DOHH2 (cell line): ENCODE results near the gene SLC29A2.
"Not testable (repeated sequence)": the region's sequence is repeated elsewhere in the genome, so short reads cannot be mapped to it uniquely, and the experiment has no call there.

Experiments
- H3F3A ChIP-seq: fragments of 200-600 bp; sonication (generic), shearing (Covaris generic); 2 replicates; pipeline ENCODE4 v1.6.0; 2016; ENCODE audit warnings: antibody characterized with exemption, mild to moderate bottlenecking; ENCODE audit not compliant: control insufficient read depth, insufficient read depth
- H3K27ac ChIP-seq: fragments of 200-600 bp; sonication (generic); 2 replicates; pipeline ENCODE4 v1.5.1; 2014; ENCODE audit warnings: low read depth, mild to moderate bottlenecking, low read length, moderate library complexity
- H3K27me3 ChIP-seq: fragments of 200-600 bp; sonication (generic); 2 replicates; pipeline ENCODE4 v1.6.1; 2014; ENCODE audit warnings: mild to moderate bottlenecking, low read length, mixed read lengths; ENCODE audit not compliant: control insufficient read depth
- H3K36me3 ChIP-seq: fragments of 200-600 bp; sonication (generic); 2 replicates; pipeline ENCODE4 v1.6.1; 2014; ENCODE audit warnings: mild to moderate bottlenecking, low read length, moderate library complexity, mixed read lengths; ENCODE audit not compliant: control insufficient read depth
- H3K4me1 ChIP-seq: fragments of 200-600 bp; sonication (generic); 2 replicates; pipeline ENCODE4 v1.6.1; 2014; ENCODE audit warnings: mild to moderate bottlenecking, low read length, mixed read lengths; ENCODE audit not compliant: control insufficient read depth
- H3K4me2 ChIP-seq: fragments of 200-600 bp; sonication (generic); 2 replicates; pipeline ENCODE4 v1.6.0; 2014; ENCODE audit warnings: mild to moderate bottlenecking, low read length, moderate library complexity
- H3K4me3 ChIP-seq: fragments of 200-600 bp; sonication (generic); 2 replicates; pipeline ENCODE4 v1.5.1; 2014; ENCODE audit warnings: mild to moderate bottlenecking, low read length, mixed read lengths
- H3K79me2 ChIP-seq: fragments of 200-600 bp; sonication (generic); 2 replicates; pipeline ENCODE4 v1.6.1; 2014; ENCODE audit warnings: mild to moderate bottlenecking, low read length, mixed read lengths; ENCODE audit not compliant: control insufficient read depth
- H3K9me2 ChIP-seq: fragments of 200-600 bp; sonication (generic); replicated peaks from 2 replicates; pipeline ENCODE4 v1.6.1; 2014; ENCODE audit warnings: mild to moderate bottlenecking, low read length, mixed read lengths; ENCODE audit not compliant: control insufficient read depth
- H3K9me3 ChIP-seq: fragments of 200-600 bp; sonication (generic); 2 replicates; pipeline ENCODE4 v1.6.1; 2014; ENCODE audit warnings: antibody characterized with exemption, low read length, mixed read lengths; ENCODE audit not compliant: control insufficient read depth, insufficient read depth
- H4K20me1 ChIP-seq: fragments of 200-600 bp; sonication (generic); 2 replicates; pipeline ENCODE4 v1.6.0; 2014; ENCODE audit warnings: low read depth, mild to moderate bottlenecking, antibody characterized with exemption, low read length, moderate library complexity; ENCODE audit not compliant: control insufficient read depth, insufficient read depth
- CTCF ChIP-seq: fragments of 200-600 bp; sonication (generic); IDR thresholded peaks from one replicate; pipeline ENCODE4 v1.5.1; 2014; ENCODE audit warnings: antibody characterized with exemption, mild to moderate bottlenecking, low read depth, low read length; ENCODE audit not compliant: poor library complexity, severe bottlenecking
- EZH2phosphoT487 ChIP-seq: fragments of 200-600 bp; sonication (generic); IDR thresholded peaks from 2 replicates; pipeline ENCODE4 v1.6.1; 2017; ENCODE audit warnings: borderline replicate concordance, mild to moderate bottlenecking, antibody characterized with exemption, low read length, moderate library complexity, mixed read lengths

The SLC29A2 gene

GRCh38 chr11:66391322-66391721 is 19.8 kb upstream of the SLC29A2 start:
- Histone ChIP-seq H4K20me1 (no peaks in the 10 kb centered on the region), H3K4me1 (peaks cover 50% of the 10 kb centered on the region), H3K4me2 (peak overlapping the region; percentile 53)

GRCh38 chr11:66388780-66389386 is 17.3 kb upstream of the SLC29A2 start:
- peaks cover 59% of the 10 kb centered on the region for H3K4me1 ChIP-seq
- TF ChIP-seq EZH2phosphoT487 = no peak
- TF ChIP-seq CTCF = peak; percentile 95
- H3K9me3 ChIP-seq = no peaks in the 10 kb centered on the region
- no peak overlapping the region for H3K27ac ChIP-seq
- no peak overlapping the region for H3K4me3 ChIP-seq
- H3K79me2 ChIP-seq = no peaks in the 10 kb centered on the region
- H3K36me3 ChIP-seq = no peaks in the 10 kb centered on the region
- no peaks in the 10 kb centered on the region for H3K27me3 ChIP-seq
- no peaks in the 10 kb centered on the region for H3K9me2 ChIP-seq
- peaks cover 13% of the 10 kb centered on the region for H3F3A ChIP-seq
- H3K4me2 ChIP-seq = no peak overlapping the region
- H4K20me1 ChIP-seq = no peaks in the 10 kb centered on the region

More at GRCh38 chr11:66391322-66391721, 19.8 kb upstream of the SLC29A2 start:
- no peaks in the 10 kb centered on the region for H3K9me2 ChIP-seq
- H3K27me3 ChIP-seq = no peaks in the 10 kb centered on the region
- H3F3A ChIP-seq = peaks cover 13% of the 10 kb centered on the region
- no peaks in the 10 kb centered on the region for H3K36me3 ChIP-seq
- H3K79me2 ChIP-seq = no peaks in the 10 kb centered on the region
- H3K4me3 ChIP-seq = peak overlapping the region; percentile 54
- peak overlapping the region; percentile 73 for H3K27ac ChIP-seq
- no peaks in the 10 kb centered on the region for H3K9me3 ChIP-seq
- no peak for TF ChIP-seq CTCF
- TF ChIP-seq EZH2phosphoT487 = no peak

- H3K27me3 ChIP-seq = no peaks in the 10 kb centered on the region
- peaks cover 40% of the 10 kb centered on the region for H3K4me1 ChIP-seq
- no peaks in the 10 kb centered on the region for H3K36me3 ChIP-seq
- H4K20me1 ChIP-seq = no peaks in the 10 kb centered on the region
- H3K4me2 ChIP-seq = peak overlapping the region; percentile 68
- H3F3A ChIP-seq = peaks cover 12% of the 10 kb centered on the region
- no peak overlapping the region for H3K27ac ChIP-seq
- H3K9me3 ChIP-seq = no peaks in the 10 kb centered on the region
- TF ChIP-seq CTCF (peak; percentile 94), EZH2phosphoT487 (no peak)
- no peaks in the 10 kb centered on the region for H3K79me2 ChIP-seq
- H3K4me3 ChIP-seq = peak overlapping the region; percentile 61
- H3K9me2 ChIP-seq = no peaks in the 10 kb centered on the region
Measured at GRCh38 chr11:66386171-66387069, 14.9 kb upstream of the SLC29A2 start.

GRCh38 chr11:66384316-66384715 is 12.8 kb upstream of the SLC29A2 start:
- H3K9me2 ChIP-seq, H3K27me3 ChIP-seq, H3K4me3 ChIP-seq, H4K20me1 ChIP-seq, H3K4me2 ChIP-seq, H3K36me3 ChIP-seq, H3K9me3 ChIP-seq, H3K27ac ChIP-seq, H3K79me2 ChIP-seq, H3F3A ChIP-seq: not testable (repeated sequence)
- H3K4me1 ChIP-seq = peaks cover 21% of the 10 kb centered on the region

- not testable (repeated sequence) for H3K36me3 ChIP-seq, H3K9me2 ChIP-seq, H4K20me1 ChIP-seq, H3K9me3 ChIP-seq, H3K27me3 ChIP-seq, H3K4me3 ChIP-seq, H3K4me2 ChIP-seq, H3K4me1 ChIP-seq, H3K27ac ChIP-seq, H3K79me2 ChIP-seq, H3F3A ChIP-seq
Measured at GRCh38 chr11:66380264-66380663, 8.7 kb upstream of the SLC29A2 start.
